Erythroblast (primary cell): ENCODE data around the gene NDUFAB1.

Experiments used
- GATA1 ChIP-seq: IDR thresholded peaks from 2 replicates; pipeline ENCODE4 v1.6.1; 2011; ENCODE audit warnings: low read depth, mild to moderate bottlenecking, control low read depth, low read length, moderate library complexity
- POLR2A ChIP-seq: IDR thresholded peaks from 2 replicates; pipeline ENCODE4 v1.6.1; 2011; ENCODE audit warnings: mild to moderate bottlenecking, low read length

DNA sequence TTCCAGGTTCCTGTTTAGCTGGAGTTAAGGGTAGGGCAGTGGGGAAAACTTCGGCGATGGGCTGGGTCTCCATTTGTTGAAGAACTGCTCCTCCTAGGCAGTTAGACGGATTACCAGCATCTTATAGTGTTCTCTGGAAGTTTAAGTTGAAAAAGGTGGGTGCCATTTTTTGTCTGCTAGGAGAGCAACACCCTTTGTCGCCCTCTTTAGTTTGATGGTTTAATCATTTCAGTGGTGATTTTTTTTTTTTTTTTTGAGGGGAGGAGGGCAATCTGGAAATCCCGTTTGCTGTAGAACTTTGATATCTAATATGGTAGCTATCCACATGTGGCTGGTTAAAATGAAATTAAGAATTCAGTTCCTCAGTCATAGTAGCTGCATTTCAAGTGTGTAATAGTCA, 34.5 kb downstream of the NDUFAB1 start:
- TF ChIP-seq POLR2A (no peak), GATA1 (no peak)
